Skeletal muscle satellite cell (primary cell): ENCODE results near the gene CRYBB3. TPM values are rescaled to one million over a fixed set of nuclear protein-coding genes. Genes with fewer than 3 reads are reported as not detected.
"Not testable (repeated sequence)": the region's sequence is repeated elsewhere in the genome, so short reads cannot be mapped to it uniquely, and the experiment has no call there.

Experiments
- H3K27me3 ChIP-seq: 2 replicates; pipeline ENCODE4 v1.7.0; 2013; ENCODE audit warnings: low read length; ENCODE audit not compliant: control insufficient read depth, insufficient read depth
- H3K36me3 ChIP-seq: 2 replicates; pipeline ENCODE4 v1.7.0; 2013; ENCODE audit warnings: mild to moderate bottlenecking, control low read depth, low read length; ENCODE audit not compliant: insufficient read depth
- H3K4me1 ChIP-seq: 2 replicates; pipeline ENCODE4 v1.7.0; 2013; ENCODE audit warnings: low read length; ENCODE audit not compliant: control insufficient read depth, insufficient read depth
- H3K4me2 ChIP-seq: 2 replicates; pipeline ENCODE4 v1.7.0; 2013; ENCODE audit warnings: mild to moderate bottlenecking, low read length
- H3K4me3 ChIP-seq: 2 replicates; pipeline ENCODE4 v1.7.0; 2013; ENCODE audit warnings: low read length
- H3K9ac ChIP-seq: 2 replicates; pipeline ENCODE4 v1.7.0; 2013; ENCODE audit warnings: mild to moderate bottlenecking, low read depth, low read length, moderate library complexity
- H3K9me3 ChIP-seq: replicated peaks from 2 replicates; pipeline ENCODE4 v1.7.0; 2013; ENCODE audit warnings: mild to moderate bottlenecking, control low read depth, low read length
- small RNA-seq: library from RNA; depleted of rRNA; stranded (forward); fragments of <200 nt; gene quantifications from one replicate; pipeline ENCODE3, GENCODE V24; 2012

Gene CRYBB3

DNA sequence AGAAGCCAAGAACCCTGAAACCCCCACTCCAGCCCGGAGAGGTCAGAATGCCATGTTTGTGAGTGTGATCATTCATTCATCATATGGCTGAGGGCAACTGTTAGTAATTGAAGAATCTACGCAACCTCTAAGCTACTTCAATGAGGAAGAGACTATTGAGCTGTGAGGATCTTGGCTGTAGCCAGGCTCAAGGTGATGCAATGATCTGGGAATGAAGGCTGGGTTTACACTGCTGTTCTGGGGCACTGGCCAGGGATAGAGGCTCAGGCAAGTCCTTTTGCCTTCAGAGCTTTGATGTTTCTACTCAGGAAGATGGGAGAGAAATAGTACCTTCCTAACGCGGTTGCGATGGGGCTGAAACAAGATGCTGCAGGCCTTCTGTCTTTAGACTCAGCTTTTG lies 32.6 kb downstream of the CRYBB3 start:
- Histone ChIP-seq H3K9me3 (no peaks in the 10 kb centered on the region), H3K9ac (no peak overlapping the region), H3K4me1 (no peaks in the 10 kb centered on the region), H3K4me3 (no peak overlapping the region), H3K27me3 (peaks cover 10% of the 10 kb centered on the region), H3K36me3 (no peaks in the 10 kb centered on the region), H3K4me2 (no peak overlapping the region)

DNA sequence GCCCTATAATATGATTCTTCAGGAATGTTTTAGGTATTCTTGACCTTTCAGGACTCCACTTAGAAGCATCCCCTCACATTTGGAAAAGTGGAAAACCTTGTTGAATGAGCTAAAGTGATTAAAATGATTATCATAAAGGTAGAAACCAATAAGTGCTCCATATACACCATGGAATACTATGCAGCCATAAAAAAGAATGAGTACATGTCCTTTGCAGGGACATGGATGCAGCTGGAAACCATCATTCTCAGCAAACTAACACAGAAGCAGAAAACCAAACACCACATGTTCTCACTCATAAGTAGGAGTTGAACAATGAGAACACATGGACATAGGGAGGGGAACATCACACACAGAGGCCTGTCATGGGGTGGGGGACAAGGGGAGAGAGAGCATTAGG lies 34.0 kb downstream of the CRYBB3 start:
- not testable (repeated sequence) for H3K9me3 ChIP-seq, H3K9ac ChIP-seq, H3K4me3 ChIP-seq, H3K4me1 ChIP-seq, H3K36me3 ChIP-seq, H3K4me2 ChIP-seq
- peaks cover 11% of the 10 kb centered on the region for H3K27me3 ChIP-seq

DNA sequence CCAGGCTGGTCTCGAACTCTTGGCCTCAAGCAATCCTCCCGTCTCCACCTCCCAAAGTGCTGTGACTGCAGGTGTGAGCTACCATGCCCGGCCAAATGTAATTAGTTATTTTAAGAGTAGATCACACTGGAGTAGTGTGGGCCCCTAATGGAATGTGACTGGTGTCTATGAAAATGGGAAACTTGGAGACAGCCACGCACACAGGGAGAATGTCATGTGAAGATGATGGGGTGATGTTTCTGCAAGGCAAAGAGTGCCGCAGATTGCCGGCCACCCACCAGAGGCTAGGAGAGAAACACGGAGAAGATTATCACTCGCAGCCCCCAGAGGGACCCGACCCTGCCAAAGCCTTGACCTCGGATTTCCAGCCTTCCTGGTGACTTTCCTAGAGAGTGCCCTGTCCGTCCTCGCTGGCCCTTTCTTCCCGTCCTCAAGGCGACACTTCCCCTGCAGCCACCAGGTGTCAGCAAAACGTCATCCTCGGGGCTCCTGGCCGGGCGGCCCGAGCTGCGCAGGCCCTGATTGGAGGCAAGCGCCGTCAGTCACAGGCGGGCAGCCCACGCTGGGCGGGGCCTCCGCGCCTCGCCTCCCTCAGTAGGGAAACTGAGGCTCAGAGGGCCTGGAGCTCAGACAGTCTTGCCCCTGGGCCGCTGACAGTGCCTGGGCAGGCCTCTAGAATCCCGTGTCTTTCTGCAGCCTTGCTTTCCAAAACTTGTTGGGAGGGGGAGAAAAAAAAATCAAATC lies 36.1 kb downstream of the CRYBB3 start:
- no peak overlapping the region for H3K4me3 ChIP-seq

DNA sequence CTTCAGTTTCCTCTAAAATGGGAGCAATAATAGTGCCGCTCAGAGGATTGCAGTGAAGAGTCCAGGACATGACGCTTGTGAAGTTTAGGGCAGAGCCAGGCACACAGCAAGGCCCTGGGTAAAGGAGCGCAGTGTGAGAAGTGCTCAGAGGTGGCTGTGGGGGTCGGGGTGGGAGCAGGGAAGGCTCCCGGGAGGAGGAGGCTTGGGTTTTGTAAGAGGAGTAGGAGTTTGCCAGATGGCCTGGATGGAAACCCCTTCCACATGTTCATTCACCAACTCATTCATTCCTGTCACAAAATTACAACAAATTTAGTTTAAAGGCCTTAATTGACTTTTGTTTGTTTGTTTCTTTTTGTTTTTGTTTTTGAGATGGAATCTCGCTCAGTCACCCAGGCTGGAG lies 36.8 kb downstream of the CRYBB3 start:
- no peak overlapping the region for H3K4me3 ChIP-seq
- H3K27me3 ChIP-seq: peaks cover 14% of the 10 kb centered on the region

More for the DNA sequence above, 36.1 kb downstream of the CRYBB3 start:
- Histone ChIP-seq H3K4me1 (no peaks in the 10 kb centered on the region), H3K9me3 (no peaks in the 10 kb centered on the region), H3K9ac (no peak overlapping the region), H3K4me2 (peak overlapping the region; percentile 45), H3K27me3 (peaks cover 14% of the 10 kb centered on the region), H3K36me3 (no peaks in the 10 kb centered on the region)

DNA sequence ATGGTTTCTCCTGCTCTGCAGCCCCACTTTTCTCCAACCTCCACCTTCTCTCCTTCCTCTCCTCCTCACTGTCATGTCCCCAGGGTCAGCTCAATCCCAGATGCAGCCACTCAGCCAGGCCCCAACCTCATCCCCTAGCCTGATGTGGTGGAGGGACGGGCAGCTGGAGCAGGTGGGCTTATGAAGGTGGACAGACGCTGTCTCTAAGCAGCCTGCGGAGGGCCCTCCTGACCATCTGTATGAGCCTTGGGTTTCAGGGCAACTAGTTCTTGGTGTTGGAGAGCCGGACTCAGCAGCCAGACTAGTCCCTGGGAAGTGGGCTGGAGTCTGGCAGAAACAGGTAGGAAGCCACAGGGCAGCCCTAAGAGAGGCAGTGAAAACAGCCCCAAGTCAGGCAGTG lies 37.8 kb downstream of the CRYBB3 start:
- H3K4me1 ChIP-seq: no peaks in the 10 kb centered on the region
- no peak overlapping the region for H3K4me2 ChIP-seq
- peaks cover 8% of the 10 kb centered on the region for H3K27me3 ChIP-seq
- H3K9me3 ChIP-seq: no peaks in the 10 kb centered on the region
- H3K4me3 ChIP-seq: no peak overlapping the region
- H3K9ac ChIP-seq: no peak overlapping the region
- no peaks in the 10 kb centered on the region for H3K36me3 ChIP-seq

More for the DNA sequence above, 36.8 kb downstream of the CRYBB3 start:
- Histone ChIP-seq H3K9me3 (no peaks in the 10 kb centered on the region), H3K4me1 (no peaks in the 10 kb centered on the region), H3K9ac (no peak overlapping the region), H3K4me2 (no peak overlapping the region), H3K36me3 (no peaks in the 10 kb centered on the region)

DNA sequence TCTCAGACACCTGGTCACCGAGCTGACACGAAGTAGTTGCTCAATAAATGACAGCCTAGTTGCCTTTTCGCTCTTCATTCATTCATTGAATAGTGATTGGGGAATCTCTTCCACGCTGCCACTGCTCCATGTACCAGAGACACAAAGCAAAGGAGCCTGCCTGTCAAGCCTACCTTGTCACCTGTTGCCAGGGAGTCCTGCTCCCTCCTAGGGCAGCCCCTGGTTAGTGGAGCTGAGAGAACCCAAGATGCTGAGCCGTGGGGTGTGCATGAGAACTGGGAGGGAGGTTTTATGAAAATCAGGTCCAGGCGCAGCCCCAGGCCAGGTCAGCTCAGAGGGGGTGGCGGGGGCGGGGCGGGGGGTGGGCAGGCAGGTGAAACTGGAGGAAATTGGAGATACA lies 38.4 kb downstream of the CRYBB3 start:
- not testable (repeated sequence) for H3K4me3 ChIP-seq, H3K9me3 ChIP-seq, H3K4me2 ChIP-seq, H3K27me3 ChIP-seq, H3K36me3 ChIP-seq, H3K9ac ChIP-seq, H3K4me1 ChIP-seq

DNA sequence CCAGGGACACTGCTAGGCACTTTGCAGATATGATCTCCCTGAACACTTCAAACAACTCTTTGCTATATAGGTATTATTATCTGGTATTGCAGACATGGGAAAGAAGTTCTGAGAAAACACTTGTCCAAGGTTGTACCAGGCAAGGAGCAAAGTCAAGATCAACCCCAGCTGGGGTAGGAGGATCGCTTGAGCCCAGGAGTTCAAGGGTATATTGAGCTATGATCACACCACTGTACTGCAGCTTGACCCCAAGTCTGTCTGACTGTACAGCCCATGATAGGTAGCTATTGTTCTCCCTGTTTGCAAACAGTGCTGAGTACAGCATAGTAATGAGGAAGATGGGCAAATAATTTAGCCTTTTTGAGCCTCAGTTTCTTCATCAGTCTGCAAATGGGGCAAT lies 55.5 kb downstream of the CRYBB3 start:
- H3K4me3 ChIP-seq, H3K9ac ChIP-seq, H3K27me3 ChIP-seq, H3K4me1 ChIP-seq, H3K4me2 ChIP-seq, H3K36me3 ChIP-seq, H3K9me3 ChIP-seq: not testable (repeated sequence)

Small RNAs within 50 kb of the gene (small RNA-seq; reads per million reads assigned to genes)
- not detected for gene Z99916.2
